ENCODE data around the gene CAPN1.
"Not testable (repeated sequence)": the region's sequence is repeated elsewhere in the genome, so short reads cannot be mapped to it uniquely, and the experiment has no call there.

The CAPN1 gene

DNA sequence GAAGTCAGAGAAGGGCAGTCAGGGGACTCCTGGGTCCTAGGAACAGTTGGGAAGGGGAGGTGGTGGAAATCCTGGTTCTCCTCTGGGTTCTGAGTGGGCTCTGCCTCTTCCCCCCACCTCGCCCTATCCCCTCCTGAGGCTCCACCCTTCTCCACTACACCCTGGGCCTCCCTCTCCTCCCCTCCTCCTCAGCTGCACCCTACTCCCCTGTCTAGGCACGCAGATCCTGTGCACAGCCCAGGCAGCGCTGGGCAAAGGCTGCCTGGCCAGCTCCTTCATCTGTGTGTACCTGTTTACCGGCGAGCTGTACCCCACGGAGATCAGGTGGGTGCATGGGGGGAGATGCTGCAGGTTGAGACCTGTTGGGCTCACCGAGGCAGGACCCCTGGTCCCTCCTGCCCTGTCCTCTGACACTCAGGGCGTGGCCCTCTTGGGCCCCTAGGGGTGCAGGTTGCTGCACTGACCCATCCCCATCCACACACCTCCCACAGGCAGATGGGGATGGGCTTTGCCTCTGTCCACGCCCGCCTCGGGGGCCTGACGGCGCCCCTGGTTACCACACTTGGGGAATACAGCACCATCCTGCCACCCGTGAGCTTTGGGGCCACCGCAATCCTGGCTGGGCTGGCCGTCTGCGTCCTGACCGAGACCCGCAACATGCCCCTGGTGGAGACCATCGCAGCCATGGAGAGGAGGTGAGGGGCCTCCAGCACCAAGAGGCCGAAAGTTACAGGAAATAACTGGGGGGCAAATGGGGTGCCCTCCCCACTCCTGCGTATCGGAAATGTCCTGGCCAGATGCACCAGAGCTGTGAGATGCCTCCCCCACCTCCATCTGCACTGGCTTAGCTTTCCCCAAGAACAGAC, 54.7 kb downstream of the CAPN1 start:
- no peak for DNase-seq
- no peak for TF ChIP-seq GATA1 (IDR thresholded peaks at IDR 0.05; ENCODE audit: low read depth, low read length)
- no peak for TF ChIP-seq POLR2A (IDR thresholded peaks at IDR 0.05; ENCODE audit: low read length)

DNA sequence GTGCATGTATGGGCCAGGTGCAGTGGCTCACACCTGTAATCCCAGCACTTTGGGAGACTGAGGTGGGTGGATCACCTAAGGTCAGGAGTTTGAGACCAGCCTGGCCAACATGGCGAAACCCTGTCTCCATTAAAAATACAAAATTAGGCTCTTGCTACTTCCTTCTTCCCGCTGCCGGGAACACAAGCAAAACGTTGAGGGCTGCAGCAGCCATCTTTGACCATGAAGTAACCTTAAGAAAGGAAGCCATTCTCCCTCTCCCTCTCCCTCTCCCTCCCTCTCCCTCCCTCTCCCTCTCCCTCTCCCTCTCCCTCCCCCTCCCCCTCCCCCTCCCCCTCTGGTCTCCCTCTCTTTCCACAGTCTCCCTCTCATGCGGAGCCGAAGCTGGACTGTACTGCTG, 56.6 kb downstream of the CAPN1 start:
- DNase-seq, result not testable (repeated sequence)

DNA sequence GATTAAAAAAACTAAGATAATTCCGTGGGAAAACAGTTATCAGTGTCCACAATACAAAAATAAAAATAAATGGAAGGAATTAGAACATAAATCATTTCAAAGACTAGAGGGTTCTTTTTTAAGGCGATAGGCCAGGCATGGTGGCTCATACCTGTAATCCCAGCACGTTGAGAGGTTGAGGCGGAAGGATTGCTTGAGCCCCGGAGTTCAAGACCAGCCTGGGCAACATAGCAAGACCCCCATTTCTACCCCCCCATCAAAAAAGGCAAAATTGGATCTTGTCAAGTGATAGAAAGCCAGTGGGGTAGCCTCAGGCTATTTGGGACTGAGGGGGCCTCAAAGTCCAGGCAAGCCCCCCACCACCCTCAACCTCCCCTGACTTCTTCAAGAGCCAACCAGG, 59.4 kb downstream of the CAPN1 start:
- TF ChIP-seq POLR2A (IDR thresholded peaks at IDR 0.05; ENCODE audit: low read length), result no peak
- TF ChIP-seq GATA1 (IDR thresholded peaks at IDR 0.05; ENCODE audit: low read depth, low read length), result no peak
- no peak for DNase-seq

DNA sequence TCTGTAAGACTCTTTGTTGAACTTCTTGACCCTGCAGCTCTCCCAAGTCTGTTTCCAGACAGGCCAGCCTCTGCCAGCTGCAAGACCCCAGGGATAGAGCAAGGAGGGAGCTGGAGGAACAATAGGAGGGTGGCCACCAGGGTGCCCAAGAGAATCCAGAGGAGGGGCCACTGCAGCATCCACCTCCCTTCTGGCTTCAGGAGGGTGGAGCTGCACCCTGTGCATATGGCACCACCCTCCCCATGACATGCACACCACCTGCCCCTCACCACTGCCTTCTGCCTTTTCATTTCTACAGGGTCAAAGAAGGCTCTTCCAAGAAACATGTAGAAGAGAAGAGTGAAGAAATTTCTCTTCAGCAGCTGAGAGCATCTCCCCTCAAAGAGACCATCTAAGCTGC, 60.0 kb downstream of the CAPN1 start:
- no peak for DNase-seq
- TF ChIP-seq GATA1 (IDR thresholded peaks at IDR 0.05; ENCODE audit: low read depth, low read length) (no peak), POLR2A (IDR thresholded peaks at IDR 0.05; ENCODE audit: low read length) (no peak)

DNA sequence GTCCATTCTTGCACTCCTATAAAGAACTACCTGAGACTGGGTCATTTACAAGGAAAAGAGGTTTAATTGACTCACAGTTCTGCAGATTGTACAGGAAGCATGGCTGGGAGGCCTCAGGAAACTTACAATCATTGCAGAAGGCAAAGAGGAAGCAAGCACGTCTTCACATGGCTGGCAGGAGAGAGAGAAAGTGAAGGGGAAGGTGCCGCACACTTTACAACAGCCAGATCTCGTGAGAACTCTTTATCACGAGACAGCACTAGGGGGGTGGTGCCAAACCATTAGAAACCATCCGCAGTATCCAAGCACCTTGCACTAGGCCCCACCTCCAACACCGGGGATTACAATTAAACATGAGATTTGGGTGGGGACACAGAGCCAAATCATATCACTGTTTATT, 60.7 kb downstream of the CAPN1 start:
- DNase-seq, result no peak
- no peak for TF ChIP-seq GATA1 (IDR thresholded peaks at IDR 0.05; ENCODE audit: low read depth, low read length)
- no peak for TF ChIP-seq POLR2A (IDR thresholded peaks at IDR 0.05; ENCODE audit: low read length)

DNA sequence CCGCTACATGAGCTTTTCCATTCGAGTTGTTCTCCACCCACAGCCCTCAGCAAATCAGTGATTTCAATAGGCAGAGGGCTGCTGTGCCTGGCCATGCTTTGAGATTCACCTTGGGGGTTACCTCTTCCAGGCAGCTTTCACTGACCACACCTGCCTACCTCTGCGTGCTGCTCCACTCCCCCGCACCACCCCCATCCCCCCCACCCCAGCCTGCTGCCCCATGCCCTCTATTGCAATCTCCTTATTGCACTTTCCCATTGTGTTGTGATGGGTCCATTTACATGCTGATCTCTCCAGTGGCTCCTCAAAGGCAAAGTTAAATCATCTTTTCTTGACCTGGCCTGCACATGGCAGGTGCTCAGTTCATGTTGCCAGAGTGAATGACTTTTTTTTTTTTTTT, 62.1 kb downstream of the CAPN1 start:
- DNase-seq, result no peak
- TF ChIP-seq POLR2A (IDR thresholded peaks at IDR 0.05; ENCODE audit: low read length) (no peak), GATA1 (IDR thresholded peaks at IDR 0.05; ENCODE audit: low read depth, low read length) (no peak)

DNA sequence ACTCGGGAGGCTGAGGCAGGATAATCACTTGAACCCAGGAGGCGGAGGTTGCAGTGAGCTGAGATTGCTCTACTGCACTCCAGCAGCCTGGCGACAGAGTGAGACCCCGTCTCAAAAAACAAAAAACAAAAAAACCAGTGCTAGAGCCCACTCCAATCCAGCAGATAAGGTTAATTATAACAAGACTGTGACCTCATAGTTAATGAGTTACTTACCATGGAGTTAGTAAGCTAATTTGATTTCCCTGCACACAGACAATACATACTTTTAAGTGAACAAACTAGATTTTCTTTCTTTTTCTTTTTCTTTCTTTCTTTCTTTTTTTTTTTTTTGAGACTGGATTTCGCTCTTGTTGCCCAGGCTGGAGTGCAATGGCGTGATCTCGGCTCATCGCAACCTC, 63.3 kb downstream of the CAPN1 start:
- not testable (repeated sequence) for DNase-seq

DNA sequence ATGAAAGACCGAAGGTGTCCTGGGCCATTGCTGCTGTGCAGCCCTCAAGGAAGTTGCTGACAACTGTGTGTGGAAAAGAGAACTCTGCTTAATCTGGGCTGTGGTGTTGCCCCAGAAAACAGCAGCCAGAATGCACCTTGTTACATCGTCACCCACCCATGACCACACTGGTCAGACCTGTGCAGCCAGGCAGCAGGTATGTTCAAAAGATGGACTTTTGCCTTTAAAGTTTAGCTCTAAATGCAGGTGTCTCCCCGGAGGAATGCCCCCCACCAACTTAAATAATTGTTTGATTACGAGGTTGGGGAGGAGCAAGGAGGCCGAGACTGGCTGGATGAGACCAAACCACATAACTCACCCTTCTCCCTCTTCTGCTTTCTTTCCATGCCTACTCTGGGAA, 64.8 kb downstream of the CAPN1 start:
- no peak for TF ChIP-seq GATA1 (IDR thresholded peaks at IDR 0.05; ENCODE audit: low read depth, low read length)
- no peak for TF ChIP-seq POLR2A (IDR thresholded peaks at IDR 0.05; ENCODE audit: low read length)
- DNase-seq, result no peak

DNA sequence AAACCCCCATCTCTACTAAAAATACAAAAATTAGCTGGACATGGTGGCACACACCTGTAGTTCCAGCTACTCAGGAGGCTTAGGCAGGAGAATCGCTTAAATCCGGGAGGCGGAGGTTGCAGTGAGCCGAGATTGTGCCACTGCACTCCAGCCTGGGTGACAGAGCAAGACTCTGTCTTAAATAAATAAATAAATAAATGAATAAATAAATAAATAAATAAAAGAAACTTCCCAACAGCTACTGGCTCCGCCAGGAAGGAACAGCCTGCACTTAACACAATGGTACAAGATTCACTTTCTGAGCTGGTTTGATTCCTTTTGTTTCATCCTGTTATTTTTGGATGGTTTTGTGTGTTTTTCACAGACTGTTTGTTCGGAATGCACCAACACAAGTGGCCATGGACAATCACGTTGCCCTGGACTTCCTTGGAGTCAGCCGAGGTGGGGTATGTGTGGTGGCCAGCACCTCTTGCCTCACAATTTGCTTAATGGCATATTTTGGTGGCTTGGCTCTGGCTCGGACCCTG, 66.5 kb downstream of the CAPN1 start:
- not testable (repeated sequence) for DNase-seq

DNA sequence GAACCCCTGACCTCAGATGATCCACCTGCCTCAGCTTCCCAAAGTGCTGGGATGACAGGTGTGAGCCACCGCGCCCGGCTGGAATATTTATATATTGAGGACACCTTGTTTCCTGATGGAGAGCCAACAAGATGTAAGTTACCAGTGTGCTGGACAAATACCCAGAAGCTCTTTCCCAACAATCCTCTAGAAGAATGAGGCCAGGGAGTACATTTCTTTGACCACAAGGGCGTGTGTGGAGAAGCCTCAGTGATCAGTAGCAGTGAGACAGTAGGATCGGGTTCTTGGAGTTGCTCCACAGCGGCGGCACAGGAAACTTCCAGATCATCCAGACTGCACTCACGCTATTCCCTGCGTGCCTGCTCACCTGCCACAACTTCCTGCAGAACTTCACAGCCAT, 69.7 kb downstream of the CAPN1 start:
- TF ChIP-seq POLR2A (IDR thresholded peaks at IDR 0.05; ENCODE audit: low read length) (no peak), GATA1 (IDR thresholded peaks at IDR 0.05; ENCODE audit: low read depth, low read length) (no peak)
- no peak for DNase-seq

DNA sequence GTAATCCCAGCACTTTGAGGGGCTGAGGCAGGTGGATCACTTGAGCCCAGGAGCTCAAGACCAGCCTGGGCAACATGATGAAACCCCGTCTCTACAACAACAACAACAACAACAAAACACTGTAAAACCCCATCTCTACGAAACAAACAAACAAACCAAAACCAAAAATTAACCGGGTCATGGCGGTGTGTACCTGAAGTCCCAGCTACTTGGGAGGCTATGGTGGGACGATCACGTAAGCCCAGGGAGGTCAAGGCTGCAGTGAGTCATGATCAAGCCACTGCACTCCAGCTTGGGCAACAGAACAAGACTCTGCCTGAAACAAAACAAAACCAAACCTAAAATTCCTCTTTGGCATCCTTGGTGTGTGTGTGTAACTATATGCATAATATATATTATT, 73.0 kb downstream of the CAPN1 start:
- DNase-seq, result no peak
- no peak for TF ChIP-seq GATA1 (IDR thresholded peaks at IDR 0.05; ENCODE audit: low read depth, low read length)
- TF ChIP-seq POLR2A (IDR thresholded peaks at IDR 0.05; ENCODE audit: low read length), result no peak

DNA sequence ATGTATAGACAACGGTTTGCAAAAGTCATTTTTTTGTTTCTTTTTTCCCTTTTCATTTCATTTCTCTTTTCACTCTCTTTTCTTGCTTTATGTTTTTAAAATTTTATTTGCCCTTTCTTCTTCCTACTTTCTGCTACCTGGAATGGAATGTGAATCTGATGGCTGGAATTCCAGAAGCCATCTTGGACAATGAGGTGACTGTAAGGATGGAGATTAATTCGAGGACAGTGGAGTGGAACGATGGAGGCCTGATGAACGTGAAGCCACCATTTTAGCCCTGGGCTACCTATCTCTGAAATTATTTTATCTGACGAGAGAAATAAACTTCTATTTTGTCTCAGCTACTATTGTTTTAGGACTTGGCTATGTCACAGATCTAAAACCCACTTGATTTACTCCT, 77.3 kb downstream of the CAPN1 start:
- TF ChIP-seq POLR2A (IDR thresholded peaks at IDR 0.05; ENCODE audit: low read length) (no peak), GATA1 (IDR thresholded peaks at IDR 0.05; ENCODE audit: low read depth, low read length) (no peak)
- no peak for DNase-seq

DNA sequence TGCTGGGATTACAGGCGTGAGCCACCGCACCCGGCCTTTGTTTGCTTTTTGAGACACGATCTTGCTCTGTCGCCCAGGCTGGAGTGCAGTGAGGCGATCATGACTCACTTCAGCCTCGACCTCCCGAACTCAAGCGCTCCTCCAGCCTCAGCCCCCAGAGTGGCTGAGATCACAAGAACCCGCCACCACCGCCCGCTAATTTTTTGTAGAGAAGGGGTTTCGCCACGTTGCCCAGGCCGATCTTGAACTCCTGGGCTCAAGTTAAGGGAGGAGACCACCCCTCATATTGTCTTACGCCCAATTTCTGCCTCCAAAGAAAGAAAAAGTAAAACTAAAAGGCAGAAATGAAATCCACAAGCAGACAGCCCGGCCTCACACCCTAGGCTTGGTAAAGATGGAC, 78.6 kb downstream of the CAPN1 start:
- TF ChIP-seq POLR2A (IDR thresholded peaks at IDR 0.05; ENCODE audit: low read length) (no peak), GATA1 (IDR thresholded peaks at IDR 0.05; ENCODE audit: low read depth, low read length) (no peak)
- no peak for DNase-seq

DNA sequence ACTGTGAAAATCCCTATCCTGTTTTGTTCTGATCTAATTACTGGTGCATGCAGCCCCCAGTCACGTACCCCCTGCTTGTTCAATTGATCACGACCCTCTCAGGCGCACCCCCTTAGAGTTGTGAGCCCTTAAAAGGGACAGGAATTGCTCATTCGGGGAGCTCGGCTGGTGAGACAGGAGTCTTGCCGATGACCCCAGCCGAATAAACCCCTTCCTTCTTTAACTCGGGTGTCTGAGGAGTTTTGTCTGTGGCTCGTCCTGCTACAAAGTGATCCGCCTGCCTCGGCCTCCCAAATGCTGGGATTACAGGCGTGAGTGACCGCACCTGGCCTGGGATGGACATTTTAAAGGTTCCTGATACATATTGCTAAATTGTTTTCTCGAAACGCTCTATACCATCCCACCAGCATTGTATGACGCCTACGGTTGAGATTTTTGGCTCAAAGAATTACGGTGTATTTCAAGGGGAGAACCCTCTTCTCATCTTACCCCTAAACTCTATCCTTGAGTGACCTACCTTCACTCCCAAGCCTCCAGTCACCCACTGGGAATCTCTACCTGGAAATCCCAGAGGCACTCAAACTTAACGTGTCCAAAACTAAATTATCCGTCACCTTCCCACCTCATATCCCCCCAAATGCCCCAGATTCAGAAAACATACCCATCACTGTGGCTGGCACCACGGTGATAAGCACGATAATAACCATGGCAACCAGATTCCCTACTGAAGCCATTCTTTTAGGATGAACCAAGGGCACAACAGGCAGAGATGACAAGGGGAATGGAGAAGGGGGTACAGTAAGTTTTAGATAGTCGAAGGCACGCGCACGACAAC, 79.2 kb downstream of the CAPN1 start:
- TF ChIP-seq POLR2A (IDR thresholded peaks at IDR 0.05; ENCODE audit: low read length) (no peak), GATA1 (IDR thresholded peaks at IDR 0.05; ENCODE audit: low read depth, low read length) (no peak)
- DNase-seq, result no peak

Measured in erythroblast (primary cell).